ENCODE results near the gene KDELR3.

DNA sequence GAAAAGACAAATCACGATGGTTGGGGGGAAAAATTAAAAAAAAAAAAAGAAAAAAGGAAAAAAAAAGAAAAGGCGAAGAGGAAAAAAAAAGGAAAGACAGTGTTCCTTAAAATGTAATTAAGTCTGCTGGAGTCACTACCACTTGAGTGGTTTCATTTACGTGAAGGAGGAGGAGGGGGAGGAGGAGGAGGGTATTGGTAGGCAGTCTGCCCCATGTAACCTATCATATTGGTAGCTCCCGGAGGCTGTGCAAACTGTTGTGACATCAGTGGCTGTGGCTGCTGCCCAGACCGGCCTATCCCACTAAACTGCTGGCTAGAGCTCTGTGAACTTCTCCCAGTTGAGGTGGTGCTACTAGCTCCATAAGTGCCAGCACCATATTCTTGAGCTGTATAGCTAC lies 17.9 kb downstream of the KDELR3 start:
- TF ChIP-seq CEBPB (IDR thresholded peaks at IDR 0.05) (no peak), TAF1 (IDR thresholded peaks at IDR 0.05; ENCODE audit: low read depth) (no peak)
- TF ChIP-seq, protein P1, sequence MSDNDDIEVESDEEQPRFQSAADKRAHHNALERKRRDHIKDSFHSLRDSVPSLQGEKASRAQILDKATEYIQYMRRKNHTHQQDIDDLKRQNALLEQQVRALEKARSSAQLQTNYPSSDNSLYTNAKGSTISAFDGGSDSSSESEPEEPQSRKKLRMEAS (IDR thresholded peaks at IDR 0.05): no peak

Data from Ishikawa (cell line).